IPS-15b (cell line): Measurements from ENCODE around the gene TMEM39B.
A peak's percentile ranks its signal among the peaks of the same experiment; 100 is the strongest.

Experiments used
- H3K27me3 ChIP-seq: one replicate; pipeline ENCODE4 v1.6.1; 2013; ENCODE audit warnings: low read length; ENCODE audit not compliant: control insufficient read depth, insufficient read depth
- H3K36me3 ChIP-seq: one replicate; pipeline ENCODE4 v1.6.1; 2013; ENCODE audit warnings: low read length; ENCODE audit not compliant: control insufficient read depth, insufficient read depth
- H3K4me1 ChIP-seq: one replicate; pipeline ENCODE4 v1.6.1; 2013; ENCODE audit warnings: mild to moderate bottlenecking, low read length; ENCODE audit not compliant: control insufficient read depth, insufficient read depth
- H3K4me3 ChIP-seq: one replicate; pipeline ENCODE4 v1.5.1; 2013; ENCODE audit warnings: low read depth, low read length
- H3K9ac ChIP-seq: one replicate; pipeline ENCODE4 v1.6.1; 2013; ENCODE audit warnings: low read depth, mild to moderate bottlenecking, low read length
- H3K9me3 ChIP-seq: one replicate; pipeline ENCODE4 v1.6.1; 2013; ENCODE audit warnings: mild to moderate bottlenecking, low read length; ENCODE audit not compliant: control insufficient read depth, insufficient read depth

Gene TMEM39B

DNA sequence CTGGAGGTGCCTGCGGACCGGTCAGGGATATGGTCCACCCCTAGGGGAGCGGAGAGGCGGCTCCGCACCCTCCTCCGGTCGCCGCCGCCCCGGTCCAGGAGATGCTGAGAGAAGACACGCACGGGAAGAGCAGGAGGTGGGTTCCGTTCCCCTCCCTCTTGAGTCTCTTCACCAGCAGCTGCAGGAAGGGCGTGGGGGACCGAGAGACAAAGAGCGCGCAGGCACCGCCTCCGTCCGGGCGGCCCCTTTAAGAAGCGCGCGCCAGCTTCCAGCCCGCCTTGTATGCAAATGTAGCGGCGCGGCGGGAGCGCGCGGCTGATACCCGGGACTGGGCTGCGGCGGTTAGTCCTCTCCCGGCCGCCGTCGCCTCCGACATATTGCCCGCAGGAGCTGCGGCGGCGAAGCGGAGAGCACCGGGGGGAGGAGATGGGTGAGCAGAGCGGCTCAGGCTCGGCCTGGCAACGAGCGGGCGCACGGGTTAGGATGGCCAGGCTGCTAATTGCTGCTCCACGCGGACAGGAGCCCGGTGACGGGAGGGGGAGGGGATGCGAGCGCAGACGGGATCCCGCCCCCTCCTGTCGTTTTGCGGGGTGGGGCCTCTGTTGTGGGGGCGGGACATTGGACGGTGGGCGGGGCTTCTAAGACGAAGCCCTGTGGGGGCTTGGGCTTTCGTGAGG, at the start of gene TMEM39B:
TMEM39B (plus strand) TSS at position 318 of the 677 bp plus-strand sequence; CDS start at position 427, 109 bp downstream.
- peak within 1 kb of the TSS; percentile 89 for H3K4me3 ChIP-seq
- no peaks in the 10 kb centered on the region for H3K9me3 ChIP-seq
- peaks cover 19% of the 10 kb centered on the region for H3K4me1 ChIP-seq
- H3K9ac ChIP-seq = peak within 1 kb of the TSS; percentile 79
- no peaks in the 10 kb centered on the region for H3K27me3 ChIP-seq
- H3K36me3 ChIP-seq = peaks cover 16% of the 10 kb centered on the region

DNA sequence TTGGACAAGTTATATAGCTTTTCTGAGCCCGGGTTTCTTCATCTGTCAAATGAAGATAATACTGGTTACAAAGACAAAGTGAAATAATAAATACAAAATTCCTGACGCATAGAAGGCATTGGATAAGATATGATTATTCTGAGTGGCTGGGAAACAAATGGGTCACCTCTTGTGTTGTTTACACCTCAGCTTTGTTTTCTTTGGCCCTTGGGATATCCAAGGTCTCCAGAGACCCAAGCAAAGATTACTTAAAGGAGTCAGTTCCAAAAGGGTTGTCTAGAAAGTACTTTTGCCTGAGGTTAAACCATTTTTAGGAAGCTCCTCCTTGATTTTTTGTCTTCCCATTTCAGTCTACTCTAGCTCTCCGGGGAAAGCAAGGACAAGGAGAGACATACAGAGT, 49.4 kb upstream of the TMEM39B start:
- Histone ChIP-seq H3K9ac (no peak overlapping the region), H3K4me1 (no peaks in the 10 kb centered on the region), H3K9me3 (no peaks in the 10 kb centered on the region), H3K4me3 (no peak overlapping the region), H3K36me3 (peaks cover 6% of the 10 kb centered on the region), H3K27me3 (no peaks in the 10 kb centered on the region)

DNA sequence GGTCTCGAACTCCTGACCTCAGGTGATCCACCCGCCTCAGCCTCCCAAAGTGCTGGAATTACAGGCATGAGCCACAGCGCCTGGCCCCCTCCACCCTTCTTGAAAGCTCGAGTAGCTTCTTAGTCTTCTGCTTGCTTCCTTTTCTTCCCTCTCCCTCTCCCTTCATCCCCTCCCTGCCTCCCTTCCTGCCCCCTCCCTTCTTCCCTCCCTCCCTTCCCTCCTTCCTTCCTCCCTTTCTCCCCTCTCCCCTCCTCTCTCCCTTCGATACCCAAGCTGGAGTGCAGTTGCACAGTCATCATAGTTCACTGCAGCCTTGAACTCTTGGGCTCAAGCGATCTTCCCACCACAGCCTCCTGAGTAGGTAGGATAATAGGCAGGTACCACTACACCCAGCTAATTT, 47.2 kb upstream of the TMEM39B start:
- Histone ChIP-seq H3K4me1 (no peaks in the 10 kb centered on the region), H3K9me3 (no peaks in the 10 kb centered on the region), H3K27me3 (no peaks in the 10 kb centered on the region), H3K4me3 (no peak overlapping the region), H3K9ac (no peak overlapping the region), H3K36me3 (peaks cover 6% of the 10 kb centered on the region)

DNA sequence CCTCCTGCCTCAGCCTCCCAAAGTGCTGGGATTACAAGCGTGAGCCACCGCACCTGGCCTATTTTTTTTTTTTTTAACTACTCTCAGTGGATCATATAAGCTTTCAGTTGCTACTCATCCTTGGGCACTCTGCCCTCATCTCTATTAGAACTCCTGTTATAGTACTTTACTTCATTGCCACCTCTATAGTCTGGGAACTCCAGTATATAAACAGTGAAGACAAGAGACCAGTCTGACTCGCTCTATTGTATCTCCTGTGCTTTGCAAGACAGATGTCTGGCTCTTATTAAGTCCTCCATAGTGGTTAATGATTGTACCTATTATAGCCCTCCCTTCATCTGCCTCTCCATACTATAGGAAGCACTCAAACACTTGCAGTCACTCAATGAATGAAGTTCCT, 44.0 kb upstream of the TMEM39B start:
- H3K4me1 ChIP-seq = no peaks in the 10 kb centered on the region
- H3K9ac ChIP-seq = no peak overlapping the region
- no peak overlapping the region for H3K4me3 ChIP-seq
- no peaks in the 10 kb centered on the region for H3K9me3 ChIP-seq
- no peaks in the 10 kb centered on the region for H3K27me3 ChIP-seq
- peaks cover 21% of the 10 kb centered on the region for H3K36me3 ChIP-seq

DNA sequence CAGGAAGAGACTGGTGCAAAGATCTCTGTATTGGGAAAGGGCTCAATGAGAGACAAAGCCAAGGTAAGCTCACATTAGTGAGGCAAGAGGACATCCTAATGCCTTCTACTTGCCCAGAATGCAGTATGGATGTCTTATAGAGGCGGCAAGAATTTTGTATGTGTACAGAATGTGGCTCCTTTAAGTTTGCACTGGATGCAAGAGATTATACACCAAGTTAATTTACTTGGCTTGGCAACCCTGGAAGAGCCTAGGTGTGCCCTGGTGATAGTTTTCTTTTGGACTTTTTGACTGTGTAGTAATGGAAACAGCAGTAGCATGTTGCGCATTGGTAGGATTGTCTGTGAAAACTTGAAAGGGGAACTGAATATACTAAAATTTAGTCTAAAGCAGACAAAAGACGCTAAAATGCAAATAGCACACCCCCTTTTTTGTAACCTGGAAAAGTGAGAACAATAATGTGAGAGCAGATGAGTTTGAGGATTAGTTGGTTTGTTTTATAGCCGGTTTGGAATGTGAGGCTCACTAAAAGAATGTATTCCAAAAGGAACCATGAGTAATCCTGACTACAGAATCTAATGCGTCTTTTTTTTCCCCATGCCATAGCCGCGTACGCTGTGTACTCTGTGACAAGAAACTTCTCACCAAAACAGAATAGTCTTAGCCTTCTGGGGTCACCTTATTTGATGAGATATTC, 41.0 kb upstream of the TMEM39B start:
- H3K4me1 ChIP-seq = no peaks in the 10 kb centered on the region
- H3K36me3 ChIP-seq = peaks cover 23% of the 10 kb centered on the region
- no peaks in the 10 kb centered on the region for H3K27me3 ChIP-seq
- H3K9me3 ChIP-seq = no peaks in the 10 kb centered on the region
- no peak overlapping the region for H3K4me3 ChIP-seq
- H3K9ac ChIP-seq = no peak overlapping the region

DNA sequence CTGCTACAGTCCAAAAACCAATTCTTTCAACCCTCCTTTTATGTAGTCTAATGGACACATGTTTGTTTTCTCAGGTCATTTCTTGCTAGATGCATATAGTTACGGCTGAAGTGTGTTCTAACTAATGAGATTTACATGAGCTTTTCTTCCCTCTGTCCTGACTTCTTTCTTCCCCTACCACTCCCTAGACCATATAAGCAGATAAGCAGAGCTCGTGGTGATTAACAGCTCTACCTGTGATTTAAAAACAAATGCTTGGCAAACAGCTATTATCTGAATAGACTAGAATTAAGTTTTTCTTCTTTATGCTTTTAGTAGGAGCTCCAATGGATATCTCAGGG, 40.5 kb upstream of the TMEM39B start:
- no peaks in the 10 kb centered on the region for H3K4me1 ChIP-seq
- H3K9me3 ChIP-seq = no peaks in the 10 kb centered on the region
- no peak overlapping the region for H3K4me3 ChIP-seq
- peaks cover 29% of the 10 kb centered on the region for H3K36me3 ChIP-seq
- H3K9ac ChIP-seq = no peak overlapping the region
- no peaks in the 10 kb centered on the region for H3K27me3 ChIP-seq

DNA sequence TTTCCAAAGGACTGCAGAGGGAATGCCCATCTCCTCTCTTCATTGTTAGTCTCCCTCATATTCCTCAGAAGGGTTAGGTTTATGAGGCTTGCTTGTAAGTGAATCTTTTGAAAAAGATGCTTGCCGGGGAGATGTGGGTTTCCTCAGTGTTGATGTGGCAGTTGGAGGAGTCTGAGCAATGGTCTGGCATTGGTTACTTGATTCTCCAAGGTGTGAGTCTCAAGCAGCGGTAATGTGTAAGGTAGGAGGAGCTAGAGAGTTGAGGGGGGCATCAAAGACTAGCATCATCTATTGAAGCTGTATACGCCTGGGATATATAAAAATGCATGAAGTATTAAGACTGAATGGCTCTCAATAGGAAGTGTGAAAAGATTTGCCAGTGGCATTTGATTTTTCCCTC, 37.6 kb upstream of the TMEM39B start:
- no peak overlapping the region for H3K9ac ChIP-seq
- peaks cover 52% of the 10 kb centered on the region for H3K36me3 ChIP-seq
- H3K9me3 ChIP-seq = no peaks in the 10 kb centered on the region
- H3K4me1 ChIP-seq = no peaks in the 10 kb centered on the region
- no peaks in the 10 kb centered on the region for H3K27me3 ChIP-seq
- no peak overlapping the region for H3K4me3 ChIP-seq

DNA sequence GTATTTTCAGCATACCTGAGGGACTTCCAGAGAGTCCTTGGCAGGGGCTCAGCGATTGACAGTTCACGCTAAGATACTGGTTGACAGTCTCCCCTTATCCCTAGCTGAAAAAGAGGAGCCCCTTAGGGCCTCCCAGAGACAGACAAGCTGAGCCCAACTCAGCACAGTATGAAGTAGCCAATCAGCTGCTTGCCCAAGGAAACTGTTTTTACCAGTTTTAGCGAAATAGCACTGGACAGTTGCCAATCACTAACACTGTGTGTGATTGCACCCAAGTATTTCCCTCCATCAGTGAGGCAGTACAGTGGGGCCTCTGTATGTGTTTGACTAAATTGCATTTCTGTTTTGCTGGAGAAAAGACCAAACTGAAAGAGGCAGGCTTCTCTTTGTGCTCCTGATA, 32.0 kb upstream of the TMEM39B start:
- Histone ChIP-seq H3K4me3 (no peak overlapping the region), H3K4me1 (no peaks in the 10 kb centered on the region), H3K9me3 (no peaks in the 10 kb centered on the region), H3K36me3 (peaks cover 56% of the 10 kb centered on the region), H3K9ac (no peak overlapping the region), H3K27me3 (no peaks in the 10 kb centered on the region)

DNA sequence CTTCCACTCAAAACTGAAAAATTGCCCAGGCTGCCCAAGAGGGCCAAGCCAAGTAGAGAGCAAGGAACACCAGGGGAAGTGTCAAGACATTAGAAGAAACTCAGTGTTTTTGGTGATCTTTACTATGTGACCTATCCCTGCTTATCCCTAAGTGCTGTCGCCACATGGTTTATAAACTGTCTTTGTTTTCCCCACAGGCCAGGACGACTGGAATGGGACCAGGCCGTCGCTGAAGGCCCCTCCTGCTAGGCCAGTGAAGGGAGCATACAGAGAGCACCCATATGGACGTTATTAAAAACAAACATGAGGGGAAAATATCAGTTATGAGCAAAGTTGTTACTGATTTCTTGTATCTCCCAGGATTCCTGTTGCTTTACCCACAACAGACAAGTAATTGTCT, 30.4 kb upstream of the TMEM39B start:
- Histone ChIP-seq H3K9ac (no peak overlapping the region), H3K4me3 (no peak overlapping the region), H3K4me1 (no peaks in the 10 kb centered on the region), H3K27me3 (no peaks in the 10 kb centered on the region), H3K36me3 (peaks cover 51% of the 10 kb centered on the region), H3K9me3 (no peaks in the 10 kb centered on the region)

DNA sequence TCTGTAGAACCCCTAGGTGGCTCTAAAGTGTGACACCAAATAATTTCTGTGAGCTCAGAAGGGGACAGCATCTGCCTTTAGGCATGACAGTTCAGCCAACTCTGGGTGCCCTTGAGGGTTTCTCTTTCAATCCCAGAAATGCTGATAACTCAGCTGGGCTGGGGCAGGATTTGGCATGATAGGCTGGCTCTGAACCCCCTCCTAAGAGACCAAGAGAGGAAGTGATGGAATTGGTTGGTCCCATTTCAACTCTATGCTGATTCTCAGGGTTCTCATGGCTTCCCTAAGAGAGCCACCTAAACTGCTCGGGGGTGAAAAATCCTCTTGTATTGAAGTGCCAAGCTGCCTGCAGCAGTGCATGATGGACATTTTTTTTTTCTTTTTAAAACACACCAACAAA, 28.5 kb upstream of the TMEM39B start:
- Histone ChIP-seq H3K27me3 (no peaks in the 10 kb centered on the region), H3K4me3 (no peak overlapping the region), H3K9me3 (no peaks in the 10 kb centered on the region), H3K4me1 (no peaks in the 10 kb centered on the region), H3K36me3 (peaks cover 40% of the 10 kb centered on the region), H3K9ac (no peak overlapping the region)

DNA sequence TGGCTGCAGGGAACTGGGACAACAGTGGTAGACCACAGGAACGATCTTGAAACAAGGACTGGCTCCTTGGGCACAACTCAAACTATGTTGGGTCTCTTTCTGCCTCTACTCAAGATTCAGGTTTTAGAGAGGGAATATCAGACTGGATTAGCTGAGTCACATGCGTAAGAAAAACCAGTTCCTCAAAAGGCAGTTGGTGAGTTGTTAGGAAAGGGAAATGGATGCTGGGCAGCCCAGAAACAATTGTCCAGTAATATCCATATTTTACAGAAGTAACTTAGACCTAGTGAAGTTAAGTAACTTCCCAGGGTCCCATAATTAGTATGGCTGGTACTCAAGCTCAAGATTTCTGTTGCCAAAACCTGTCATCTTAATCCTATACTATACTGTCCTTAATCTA, 27.0 kb upstream of the TMEM39B start:
- Histone ChIP-seq H3K36me3 (peaks cover 28% of the 10 kb centered on the region), H3K27me3 (no peaks in the 10 kb centered on the region), H3K4me3 (no peak overlapping the region)

DNA sequence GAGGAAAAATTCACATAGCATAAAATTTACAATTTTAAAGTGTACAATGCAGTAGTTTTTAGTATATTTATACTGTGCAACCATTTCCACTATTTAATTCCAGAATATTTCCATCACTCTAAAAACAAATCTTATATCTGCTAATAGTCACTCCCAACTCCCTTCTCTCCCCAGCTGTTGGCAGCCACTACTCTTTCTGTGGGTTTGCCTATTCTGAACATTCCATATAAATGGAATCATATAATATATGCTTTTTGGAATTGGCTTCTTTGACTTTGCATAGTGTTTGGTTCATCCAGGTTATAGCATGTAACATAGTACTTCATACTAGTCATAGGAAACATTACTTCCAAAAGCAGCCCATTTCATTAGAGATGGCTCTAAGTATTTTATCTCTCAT, 25.0 kb upstream of the TMEM39B start:
- H3K4me1 ChIP-seq = no peaks in the 10 kb centered on the region
- H3K9me3 ChIP-seq = no peaks in the 10 kb centered on the region
- H3K27me3 ChIP-seq = no peaks in the 10 kb centered on the region
- no peak overlapping the region for H3K9ac ChIP-seq
- no peak overlapping the region for H3K4me3 ChIP-seq
- peaks cover 26% of the 10 kb centered on the region for H3K36me3 ChIP-seq

More for the DNA sequence above, 27.0 kb upstream of the TMEM39B start:
- Histone ChIP-seq H3K9ac (no peak overlapping the region), H3K9me3 (no peaks in the 10 kb centered on the region), H3K4me1 (no peaks in the 10 kb centered on the region)
